Subcutaneous abdominal adipose tissue (tissue), 5 donors: ENCODE measurements around the gene TMEM97.
"Not testable (repeated sequence)": the region's sequence is repeated elsewhere in the genome, so short reads cannot be mapped to it uniquely, and the experiment has no call there.

ENCODE experiments used
- H3K27ac ChIP-seq: one replicate; pipeline ENCODE4 v1.7.0; 2013; ENCODE audit warnings: low read depth, mild to moderate bottlenecking, inconsistent platforms, low read length, moderate library complexity
- H3K27me3 ChIP-seq, 5 donors: one replicate each; pipeline ENCODE4 v1.7.0; 2013; ENCODE audit warnings: low read length in 5 of 5, inconsistent platforms in 1 of 5; ENCODE audit not compliant: control insufficient read depth in 5 of 5, insufficient read depth in 4 of 5
- H3K36me3 ChIP-seq, 5 donors: one replicate each; pipeline ENCODE4 v1.7.0; 2013; ENCODE audit warnings: low read length in 5 of 5; ENCODE audit not compliant: control insufficient read depth in 5 of 5, insufficient read depth in 5 of 5
- H3K4me1 ChIP-seq, 5 donors: one replicate each; pipeline ENCODE4 v1.7.0; 2013; ENCODE audit warnings: low read length in 5 of 5, mild to moderate bottlenecking in 3 of 5, moderate library complexity in 1 of 5; ENCODE audit not compliant: control insufficient read depth in 5 of 5, insufficient read depth in 5 of 5
- H3K4me3 ChIP-seq, 5 donors: one replicate each; pipeline ENCODE4 v1.7.0; 2013; ENCODE audit warnings: low read length in 5 of 5, low read depth in 1 of 5
- H3K9ac ChIP-seq, 5 donors: one replicate each; pipeline ENCODE4 v1.7.0; 2013; ENCODE audit warnings: low read length in 5 of 5, mild to moderate bottlenecking in 4 of 5, moderate library complexity in 3 of 5
- H3K9me3 ChIP-seq, 5 donors: one replicate each; pipeline ENCODE4 v1.7.0; 2013; ENCODE audit warnings: low read length in 5 of 5; ENCODE audit not compliant: control insufficient read depth in 5 of 5
- donor health status: healthy.
- donor health status: healthy.
- donor health status: healthy.
- donor health status: healthy.
- donor health status: healthy.

The TMEM97 gene

DNA sequence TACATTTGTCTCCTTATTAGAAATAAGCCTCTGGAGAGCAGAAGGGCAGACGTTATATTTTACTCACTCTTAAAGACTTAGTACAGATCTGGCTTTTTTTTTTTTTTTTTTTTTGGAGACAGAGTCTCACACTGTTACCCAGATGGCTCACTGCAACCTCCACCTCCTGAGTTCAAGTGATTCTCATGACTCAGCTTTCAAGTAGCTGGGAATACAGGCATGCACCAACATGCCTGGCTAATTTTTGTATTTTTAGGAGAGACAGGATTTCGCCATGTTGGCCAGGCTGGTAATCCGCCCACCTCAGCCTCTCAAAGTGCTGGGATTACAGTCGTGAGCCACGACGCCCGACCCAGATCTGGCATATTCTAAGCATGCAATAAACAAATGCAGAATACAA, 36.4 kb upstream of the TMEM97 start:
- no peaks in the 10 kb centered on the region for H3K4me1 ChIP-seq
- H3K9ac ChIP-seq, result no peak overlapping the region
- no peak overlapping the region for H3K27ac ChIP-seq
- H3K27me3 ChIP-seq, result no peaks in the 10 kb centered on the region
- no peak overlapping the region for H3K4me3 ChIP-seq
- no peaks in the 10 kb centered on the region for H3K36me3 ChIP-seq
- no peaks in the 10 kb centered on the region for H3K9me3 ChIP-seq

DNA sequence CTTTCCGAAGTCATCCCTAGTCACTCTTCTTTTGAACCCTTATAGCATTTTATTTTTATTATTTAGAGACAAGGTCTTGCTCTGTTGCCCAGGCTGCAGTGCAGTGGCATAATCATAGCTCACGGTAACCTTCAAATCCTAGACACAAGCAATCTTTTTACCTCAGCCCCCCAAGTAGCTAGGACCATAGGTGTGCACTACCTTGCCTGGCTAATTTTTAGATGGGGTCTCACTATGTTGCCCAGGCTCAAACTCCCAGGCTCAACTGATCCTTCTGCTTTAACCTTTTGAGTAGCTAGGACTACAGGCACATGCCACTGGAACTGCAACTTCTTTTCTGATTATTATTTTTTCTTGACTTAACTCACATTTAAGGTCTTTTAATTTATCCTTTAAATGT, 33.0 kb upstream of the TMEM97 start:
- no peaks in the 10 kb centered on the region for H3K36me3 ChIP-seq
- no peaks in the 10 kb centered on the region for H3K9me3 ChIP-seq
- H3K9ac ChIP-seq, result no peak overlapping the region
- H3K27ac ChIP-seq, result no peak overlapping the region
- no peaks in the 10 kb centered on the region for H3K4me1 ChIP-seq
- H3K27me3 ChIP-seq, result no peaks in the 10 kb centered on the region
- H3K4me3 ChIP-seq, result no peak overlapping the region

DNA sequence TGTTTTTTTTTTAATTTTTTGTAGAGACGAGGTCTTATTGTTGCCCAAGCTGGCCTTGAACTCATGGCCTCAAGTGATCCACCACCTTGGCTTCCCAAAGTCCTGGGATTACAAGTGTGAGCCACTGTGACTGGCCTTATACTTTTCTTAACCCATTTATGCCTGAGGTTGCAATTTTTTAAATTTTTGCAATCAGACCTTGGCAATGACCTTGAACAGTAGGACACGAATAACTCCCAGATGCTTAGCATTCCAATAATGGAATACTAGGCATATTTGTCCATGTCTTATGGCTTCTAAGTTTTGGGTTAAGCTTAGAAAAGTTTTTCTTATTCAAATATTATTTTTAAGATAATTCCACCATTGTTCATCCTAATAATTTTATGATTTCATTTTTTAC, 28.3 kb upstream of the TMEM97 start:
- H3K9me3 ChIP-seq, result no peaks in the 10 kb centered on the region
- H3K36me3 ChIP-seq, result no peaks in the 10 kb centered on the region
- H3K27me3 ChIP-seq, result peaks cover 0 to 4% (median 0%) of the 10 kb centered on the region in 5 donors
- H3K27ac ChIP-seq, result no peak overlapping the region
- H3K9ac ChIP-seq, result no peak overlapping the region
- H3K4me1 ChIP-seq, result no peaks in the 10 kb centered on the region
- H3K4me3 ChIP-seq, result no peak overlapping the region

DNA sequence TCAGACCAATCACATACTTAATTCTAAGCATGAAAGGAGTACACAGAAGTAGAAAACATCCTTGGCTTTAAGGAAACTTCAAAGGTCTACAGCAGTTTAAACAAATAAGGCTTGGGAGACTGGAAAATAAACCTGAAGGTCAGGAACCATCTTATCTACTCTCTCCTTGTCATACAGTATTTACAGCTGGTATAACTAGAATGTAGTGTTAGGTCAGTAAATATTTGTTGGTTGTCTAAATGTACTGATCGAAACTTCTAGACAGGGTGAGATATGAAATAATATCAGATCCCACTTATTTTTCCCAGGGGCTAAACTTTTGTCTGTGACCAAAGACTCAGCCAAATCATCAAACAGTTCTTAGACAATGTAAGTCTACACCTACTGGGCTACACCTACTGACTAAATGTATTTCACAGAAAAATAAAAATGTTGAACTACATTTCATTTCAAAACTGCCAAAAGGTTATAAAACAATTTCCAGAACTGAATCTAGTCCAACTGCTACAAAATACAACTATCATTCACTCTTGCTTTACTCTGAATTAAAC, 27.1 kb upstream of the TMEM97 start:
- Histone ChIP-seq H3K27ac (no peak overlapping the region), H3K4me1 (no peaks in the 10 kb centered on the region), H3K9me3 (no peaks in the 10 kb centered on the region), H3K4me3 (no peak overlapping the region), H3K9ac (no peak overlapping the region), H3K27me3 (peaks cover 0 to 4% (median 0%) of the 10 kb centered on the region in 5 donors), H3K36me3 (no peaks in the 10 kb centered on the region)

DNA sequence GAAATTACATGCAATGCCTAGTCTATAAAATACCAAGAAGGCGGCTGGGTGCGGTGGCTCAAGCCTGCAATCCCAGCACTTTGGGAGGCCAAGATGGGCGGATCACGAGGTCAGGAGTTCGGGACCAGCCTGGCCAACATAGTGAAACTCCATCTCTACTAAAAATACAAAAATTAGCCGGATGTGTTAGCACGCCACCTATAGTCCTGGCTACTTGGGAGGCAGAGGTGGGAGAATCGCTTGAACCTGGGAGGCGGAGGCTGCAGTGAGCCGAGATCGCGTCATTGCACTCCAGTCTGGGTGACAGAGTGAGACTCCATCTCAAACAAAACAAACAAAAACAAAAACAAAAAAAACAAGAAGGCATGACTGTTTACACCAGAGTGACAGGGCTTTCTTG, 26.1 kb upstream of the TMEM97 start:
- H3K36me3 ChIP-seq, H3K27ac ChIP-seq, H3K9ac ChIP-seq, H3K4me1 ChIP-seq, H3K9me3 ChIP-seq, H3K4me3 ChIP-seq, H3K27me3 ChIP-seq: not testable (repeated sequence)

DNA sequence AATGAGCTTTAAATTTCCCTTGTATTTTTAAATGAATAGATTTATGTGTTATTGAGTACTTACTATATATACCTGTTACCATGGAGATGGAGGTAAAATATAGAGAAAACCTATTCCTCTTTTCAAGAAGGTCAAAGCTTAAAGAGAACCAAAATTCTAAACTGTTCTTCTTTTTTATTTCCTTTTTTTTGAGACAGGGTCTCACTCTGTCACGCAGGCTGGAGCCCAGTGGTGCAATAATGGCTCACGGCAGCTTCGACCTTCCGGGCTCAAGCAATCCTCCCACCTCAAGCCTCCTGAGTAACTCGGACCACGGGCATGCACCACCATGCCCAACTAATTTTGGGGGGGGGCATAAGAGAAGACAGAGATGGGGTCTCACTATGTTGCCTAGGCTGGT, 25.0 kb upstream of the TMEM97 start:
- H3K27ac ChIP-seq, result no peak overlapping the region
- H3K36me3 ChIP-seq, result no peaks in the 10 kb centered on the region
- no peak overlapping the region for H3K9ac ChIP-seq
- no peak overlapping the region for H3K4me3 ChIP-seq
- no peaks in the 10 kb centered on the region for H3K9me3 ChIP-seq
- H3K27me3 ChIP-seq, result peaks cover 0 to 4% (median 0%) of the 10 kb centered on the region in 5 donors
- H3K4me1 ChIP-seq, result no peaks in the 10 kb centered on the region

DNA sequence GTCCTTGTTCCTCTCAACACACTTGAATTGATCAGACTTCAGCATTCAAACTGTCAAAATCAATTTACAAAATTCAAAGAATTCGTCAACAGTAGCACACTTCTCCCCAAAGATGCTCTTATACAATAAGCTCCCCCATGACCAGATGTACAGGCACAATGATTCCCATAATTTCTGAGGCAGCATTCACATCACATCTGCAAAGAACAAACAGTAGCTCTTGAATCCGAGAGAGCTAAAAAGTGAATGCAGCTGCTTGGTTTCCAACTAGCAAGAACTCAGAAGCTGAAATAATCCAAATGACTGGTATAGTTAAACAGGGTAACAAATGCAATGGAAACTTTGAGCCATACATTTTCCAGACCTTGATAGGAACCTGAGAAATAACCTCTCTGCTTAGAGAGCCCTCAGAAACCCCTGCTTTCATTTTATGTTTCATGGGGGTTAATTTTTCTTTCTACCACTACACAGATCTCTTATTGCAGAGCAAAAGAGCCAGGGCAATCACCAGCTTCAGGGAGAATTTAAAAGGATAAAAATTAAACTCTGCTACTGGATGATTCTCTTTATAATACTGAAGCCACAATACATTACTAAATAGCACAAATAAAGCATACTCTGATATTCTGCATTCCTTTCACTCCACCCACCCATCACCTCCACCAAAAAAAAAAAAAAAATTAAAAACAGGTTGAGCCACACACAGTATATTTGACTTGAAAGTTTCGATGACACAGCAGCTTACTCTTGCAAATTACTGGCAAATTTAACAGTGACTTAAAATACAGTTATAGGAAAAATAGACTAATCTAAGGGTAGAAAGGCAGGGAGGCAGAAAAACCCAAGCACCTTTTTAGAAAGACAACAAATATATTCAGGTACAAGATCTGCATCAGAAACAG, 23.1 kb upstream of the TMEM97 start:
- no peak overlapping the region for H3K27ac ChIP-seq
- no peaks in the 10 kb centered on the region for H3K4me1 ChIP-seq
- no peaks in the 10 kb centered on the region for H3K36me3 ChIP-seq
- H3K9me3 ChIP-seq, result no peaks in the 10 kb centered on the region
- no peak overlapping the region for H3K4me3 ChIP-seq
- no peak overlapping the region for H3K9ac ChIP-seq
- H3K27me3 ChIP-seq, result peaks cover 0 to 4% (median 0%) of the 10 kb centered on the region in 5 donors

DNA sequence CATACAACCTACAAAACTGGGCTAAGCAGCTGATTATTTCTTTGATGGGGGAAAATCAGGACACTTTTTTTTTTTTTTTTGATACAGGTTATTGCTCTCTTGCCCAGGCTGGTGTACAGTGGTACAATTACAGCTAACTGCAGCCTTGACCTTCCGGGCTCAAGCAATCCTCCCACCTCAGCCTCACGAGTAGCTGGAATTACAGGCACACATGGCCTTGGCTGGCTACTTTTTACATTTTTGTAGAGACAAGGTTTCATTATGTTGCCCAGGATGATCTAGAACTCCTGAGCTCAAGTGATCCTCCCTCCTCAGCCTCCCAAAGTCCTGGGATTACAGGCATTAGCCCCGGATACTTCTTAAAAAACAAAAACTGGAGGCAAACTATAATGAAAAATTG, 20.6 kb upstream of the TMEM97 start:
- no peaks in the 10 kb centered on the region for H3K36me3 ChIP-seq
- H3K9me3 ChIP-seq, result no peaks in the 10 kb centered on the region
- no peaks in the 10 kb centered on the region for H3K4me1 ChIP-seq
- peaks cover 0 to 4% (median 0%) of the 10 kb centered on the region in 5 donors for H3K27me3 ChIP-seq
- H3K4me3 ChIP-seq, result no peak overlapping the region
- H3K9ac ChIP-seq, result no peak overlapping the region
- H3K27ac ChIP-seq, result no peak overlapping the region

DNA sequence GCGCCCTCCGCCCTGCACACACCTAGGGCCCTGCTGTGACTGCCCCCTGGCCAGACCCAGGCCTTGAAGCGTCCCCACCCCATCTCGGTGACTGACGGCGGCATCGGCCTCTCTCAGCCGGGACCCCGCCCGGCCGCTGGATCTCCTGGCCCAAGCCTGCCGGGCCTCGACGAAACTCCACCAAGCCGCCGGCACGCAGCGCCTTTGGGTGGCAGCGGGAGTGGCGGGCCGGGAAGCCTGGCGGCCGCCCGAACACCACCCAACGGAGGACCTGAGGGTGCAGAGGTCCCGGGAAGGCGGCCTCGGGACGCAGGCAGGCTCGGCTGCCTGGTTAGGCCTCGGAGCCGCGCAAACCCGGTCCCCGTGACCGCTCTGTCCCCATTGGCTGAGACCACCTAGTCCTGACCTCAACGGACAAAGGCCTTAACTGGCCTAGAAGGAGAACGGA, 12.0 kb upstream of the TMEM97 start:
- H3K4me3 ChIP-seq, result no peak overlapping the region
- peaks cover 8 to 10% (median 10%) of the 10 kb centered on the region in 5 donors for H3K27me3 ChIP-seq
- H3K4me1 ChIP-seq, result peaks cover 0 to 4% (median 0%) of the 10 kb centered on the region in 5 donors
- no peaks in the 10 kb centered on the region for H3K9me3 ChIP-seq
- no peak overlapping the region for H3K9ac ChIP-seq
- H3K36me3 ChIP-seq, result no peaks in the 10 kb centered on the region
- no peak overlapping the region for H3K27ac ChIP-seq

DNA sequence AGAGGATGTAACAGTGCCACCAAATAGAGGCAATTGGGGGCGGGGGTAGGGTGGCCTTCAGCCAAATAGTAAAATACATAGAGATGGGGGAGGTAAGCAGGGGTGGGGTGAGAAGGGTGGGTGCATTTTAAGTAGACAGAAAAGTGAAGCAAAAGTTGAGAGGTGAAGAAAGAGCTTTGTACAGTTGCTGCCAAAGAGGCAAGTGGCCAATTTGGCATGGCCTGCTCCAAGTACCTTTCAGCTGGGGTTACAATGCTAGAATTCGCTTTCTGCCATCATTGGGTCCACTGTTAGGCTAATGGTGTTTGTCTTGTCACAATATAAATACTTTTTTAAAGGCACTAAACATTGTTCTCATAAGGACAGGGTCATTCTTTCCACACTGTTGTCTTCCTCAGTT, 5.2 kb upstream of the TMEM97 start:
- Histone ChIP-seq H3K27me3 (peaks cover 0 to 6% (median 4%) of the 10 kb centered on the region in 5 donors), H3K9ac (no peak overlapping the region)

More for the DNA sequence above, 5.2 kb upstream of the TMEM97 start:
- Histone ChIP-seq H3K27ac (no peak overlapping the region), H3K9me3 (no peaks in the 10 kb centered on the region), H3K36me3 (no peaks in the 10 kb centered on the region), H3K4me3 (no peak overlapping the region), H3K4me1 (peaks cover 2 to 11% (median 10%) of the 10 kb centered on the region in 5 donors)
